ENCODE results near the gene FCER1G. TPM values are rescaled to one million over a fixed set of nuclear protein-coding genes. Genes with fewer than 3 reads are reported as not detected.

Gene FCER1G
- total RNA-seq, 1 experiment from 2014 or later, result not detected

GRCh38 chr1:161177112-161177935 lies 37.8 kb upstream of the FCER1G start, which contains the start of gene B4GALT3:
Gene B4GALT3, minus strand, starts transcription at chr1:161177507. Its CDS starts 1,447 bp downstream, at chr1:161176060.
- Histone ChIP-seq H3K27ac (ENCODE audit: low read length) (peak within 1 kb of the TSS; percentile 27), H2AFZ (ENCODE audit: low read length) (peak within 1 kb of the TSS; percentile 89), H3K4me1 (ENCODE audit: insufficient read depth, low read length) (peaks cover 25% of the 10 kb centered on the region), H3K79me2 (ENCODE audit: low read length) (peaks cover 19% of the 10 kb centered on the region), H3K9me3 (ENCODE audit: low read length) (no peaks in the 10 kb centered on the region), H3K36me3 (ENCODE audit: low read depth, low read length) (peaks cover 27% of the 10 kb centered on the region; the same call in 1 of the 2 replicates), H3K9ac (ENCODE audit: low read length) (peak within 1 kb of the TSS; percentile 80), H3K9me2 (replicated peaks; ENCODE audit: low read length) (no peaks in the 10 kb centered on the region), H3F3A (ENCODE audit: low read length, unreplicated experiment) (no peaks in the 10 kb centered on the region), H3K4me2 (ENCODE audit: low read length) (peak within 1 kb of the TSS; percentile 94), H3K27me3 (ENCODE audit: low read length) (no peaks in the 10 kb centered on the region), H3K4me3 (ENCODE audit: low read length) (peak within 1 kb of the TSS; percentile 87), H4K20me1 (ENCODE audit: low read length) (no peaks in the 10 kb centered on the region)
- TSS peak; percentile 95 for BruUV-seq (replicated peaks)
- CTCF ChIA-PET, result interaction anchor here (1.3 kb wide), 1 partner anchor 11 kb away, joined by 5 read pairs; the partner anchor contains the start of gene PPOX
- DNase-seq, result peak; percentile 82
- POLR2A ChIA-PET (ENCODE audit: unreplicated experiment), result interaction anchor here (0.7 kb wide), 1 partner anchor 14 kb away, joined by 3 read pairs; no protein-coding TSS in a partner anchor
- peak; percentile 86 for ATAC-seq
- intact Hi-C loops (cut with micrococcal nuclease), result no loop called here
- TF ChIP-seq CTCF (conservative IDR thresholded peaks at IDR 0.05; ENCODE audit: low read depth, low read length), result no peak
- no peak for TF ChIP-seq EZH2phosphoT487 (IDR thresholded peaks at IDR 0.05; ENCODE audit: borderline replicate concordance, low read length)
- TF ChIP-seq EZH2 (IDR thresholded peaks at IDR 0.05; ENCODE audit: low read length, unreplicated experiment), result no peak

GRCh38 chr1:161177936-161178244 lies 37.2 kb upstream of the FCER1G start:
- H3K9me2 ChIP-seq (replicated peaks; ENCODE audit: low read length), result no peaks in the 10 kb centered on the region
- no peaks in the 10 kb centered on the region for H3F3A ChIP-seq (ENCODE audit: low read length, unreplicated experiment)
- no peaks in the 10 kb centered on the region for H4K20me1 ChIP-seq (ENCODE audit: low read length)
- ChIA-PET CTCF (no interaction called here), POLR2A (ENCODE audit: unreplicated experiment) (no interaction called here)
- intact Hi-C loops (cut with micrococcal nuclease), result no loop called here
- H3K27ac ChIP-seq (ENCODE audit: low read length), result peak overlapping the region; percentile 27
- peaks cover 19% of the 10 kb centered on the region for H3K79me2 ChIP-seq (ENCODE audit: low read length)
- no peak for DNase-seq
- H3K27me3 ChIP-seq (ENCODE audit: low read length), result no peaks in the 10 kb centered on the region
- peak overlapping the region; percentile 80 for H3K9ac ChIP-seq (ENCODE audit: low read length)
- H3K4me2 ChIP-seq (ENCODE audit: low read length), result peak overlapping the region; percentile 94
- no peak for TF ChIP-seq CTCF (conservative IDR thresholded peaks at IDR 0.05; ENCODE audit: low read depth, low read length)
- H3K4me3 ChIP-seq (ENCODE audit: low read length), result peak overlapping the region; percentile 87
- peaks cover 31% of the 10 kb centered on the region for H3K4me1 ChIP-seq (ENCODE audit: insufficient read depth, low read length)
- ATAC-seq, result no peak
- no TSS peak for BruUV-seq (replicated peaks)
- H3K36me3 ChIP-seq (ENCODE audit: low read depth, low read length), result peaks cover 22% of the 10 kb centered on the region; the same call in 1 of the 2 replicates
- H2AFZ ChIP-seq (ENCODE audit: low read length), result peak overlapping the region; percentile 89
- H3K9me3 ChIP-seq (ENCODE audit: low read length), result no peaks in the 10 kb centered on the region

GRCh38 chr1:161179698-161180097 lies 35.4 kb upstream of the FCER1G start:
- no peak overlapping the region for H3K27ac ChIP-seq (ENCODE audit: low read length)
- ChIA-PET CTCF (interaction anchor here (0.5 kb wide), 1 partner anchor 10 kb away, joined by 3 read pairs; no protein-coding TSS in a partner anchor), POLR2A (ENCODE audit: unreplicated experiment) (no interaction called here)
- no peak overlapping the region for H3K4me3 ChIP-seq (ENCODE audit: low read length)
- TF ChIP-seq EZH2 (IDR thresholded peaks at IDR 0.05; ENCODE audit: low read length, unreplicated experiment) (no peak), CTCF (conservative IDR thresholded peaks at IDR 0.05; ENCODE audit: low read depth, low read length) (no peak), EZH2phosphoT487 (IDR thresholded peaks at IDR 0.05; ENCODE audit: borderline replicate concordance, low read length) (no peak)
- no TSS peak for BruUV-seq (replicated peaks)
- H3K9me3 ChIP-seq (ENCODE audit: low read length), result no peaks in the 10 kb centered on the region
- no peaks in the 10 kb centered on the region for H4K20me1 ChIP-seq (ENCODE audit: low read length)
- H3K4me1 ChIP-seq (ENCODE audit: insufficient read depth, low read length), result peaks cover 33% of the 10 kb centered on the region
- H3F3A ChIP-seq (ENCODE audit: low read length, unreplicated experiment), result no peaks in the 10 kb centered on the region
- peaks cover 19% of the 10 kb centered on the region for H3K79me2 ChIP-seq (ENCODE audit: low read length)
- peaks cover 7% of the 10 kb centered on the region; the same call in 1 of the 2 replicates for H3K36me3 ChIP-seq (ENCODE audit: low read depth, low read length)
- DNase-seq, result no peak
- no peak overlapping the region for H2AFZ ChIP-seq (ENCODE audit: low read length)
- H3K27me3 ChIP-seq (ENCODE audit: low read length), result no peaks in the 10 kb centered on the region
- intact Hi-C loops (cut with micrococcal nuclease), result loop anchor here (10.0 kb wide), 1 partner anchor 565 kb away; the partner anchor contains the start of gene DUSP12
- no peak for ATAC-seq
- H3K9ac ChIP-seq (ENCODE audit: low read length), result no peak overlapping the region
- H3K9me2 ChIP-seq (replicated peaks; ENCODE audit: low read length), result no peaks in the 10 kb centered on the region
- H3K4me2 ChIP-seq (ENCODE audit: low read length), result no peak overlapping the region
